Mesenchymal stem cell (in vitro differentiated cells and primary cell): ENCODE results near the gene HPS4.
A peak's percentile ranks its signal among the peaks of the same experiment; 100 is the strongest.

Experiments used
- DNase-seq: peaks from one replicate; pipeline ENCODE4 v3.0.0-alpha.2; 2013
- H2AFZ ChIP-seq: one replicate; pipeline ENCODE4 v1.6.1; 2013; ENCODE audit warnings: low read depth, mild to moderate bottlenecking, control low read depth, inconsistent platforms, low read length, moderate library complexity
- H2AK5ac ChIP-seq: 2 replicates; pipeline ENCODE4 v1.6.1; 2013; ENCODE audit warnings: low read length, moderate library complexity, mild to moderate bottlenecking, inconsistent platforms; ENCODE audit not compliant: severe bottlenecking
- H2BK120ac ChIP-seq: one replicate; pipeline ENCODE4 v1.6.1; 2013; ENCODE audit warnings: low read depth, mild to moderate bottlenecking, inconsistent platforms, low read length, moderate library complexity
- H2BK12ac ChIP-seq, 2 experiments: one replicate each; pipeline ENCODE4 v1.6.1; 2013; ENCODE audit warnings: inconsistent platforms in 2 of 2, low read length in 2 of 2, mild to moderate bottlenecking in 2 of 2, moderate library complexity in 2 of 2, control low read depth in 1 of 2
- H2BK15ac ChIP-seq: one replicate; pipeline ENCODE4 v1.6.1; 2013; ENCODE audit warnings: mild to moderate bottlenecking, low read depth, inconsistent platforms; ENCODE audit not compliant: poor library complexity, severe bottlenecking
- H2BK5ac ChIP-seq: 2 replicates; pipeline ENCODE4 v1.6.1; 2013; ENCODE audit warnings: low read depth, mild to moderate bottlenecking, low read length, control low read depth, inconsistent platforms; ENCODE audit not compliant: poor library complexity, severe bottlenecking
- H3K14ac ChIP-seq, 2 experiments: one replicate each; pipeline ENCODE4 v1.6.1; 2013; ENCODE audit warnings: inconsistent platforms in 2 of 2, low read length in 2 of 2, control low read depth in 1 of 2, mild to moderate bottlenecking in 1 of 2, moderate library complexity in 1 of 2
- H3K18ac ChIP-seq, 2 experiments: one replicate each; pipeline ENCODE4 v1.6.1; 2013; ENCODE audit warnings: inconsistent platforms in 2 of 2, low read length in 2 of 2, control low read depth in 1 of 2, low read depth in 1 of 2, mild to moderate bottlenecking in 1 of 2
- H3K23ac ChIP-seq, 2 experiments: one replicate each; pipeline ENCODE4 v1.6.1; 2013; ENCODE audit warnings: inconsistent platforms in 2 of 2, low read length in 2 of 2, mild to moderate bottlenecking in 2 of 2, moderate library complexity in 2 of 2, control low read depth in 1 of 2
- H3K27ac ChIP-seq: 2 replicates; pipeline ENCODE4 v1.5.1; 2013; ENCODE audit warnings: mild to moderate bottlenecking, moderate library complexity, low read length, control low read depth, inconsistent platforms; ENCODE audit not compliant: poor library complexity, severe bottlenecking
- H3K27me3 ChIP-seq, 2 experiments: 2 replicates each; pipeline versions ENCODE4 v1.6.1 to v1.7.0; 2013; ENCODE audit warnings: low read length in 2 of 2, mild to moderate bottlenecking in 2 of 2, moderate library complexity in 2 of 2, control low read depth in 1 of 2, inconsistent platforms in 1 of 2; ENCODE audit not compliant: control insufficient read depth in 1 of 2, insufficient read depth in 1 of 2
- H3K36me3 ChIP-seq, 2 experiments: 2 replicates each; pipeline versions ENCODE4 v1.6.1 to v1.7.0; 2013; ENCODE audit warnings: low read length in 2 of 2, control low read depth in 1 of 2, inconsistent platforms in 1 of 2, low read depth in 1 of 2, mild to moderate bottlenecking in 1 of 2; ENCODE audit not compliant: insufficient read depth in 2 of 2, control insufficient read depth in 1 of 2
- H3K4ac ChIP-seq, 2 experiments: one replicate each; pipeline ENCODE4 v1.6.1; 2013; ENCODE audit warnings: inconsistent platforms in 2 of 2, low read length in 2 of 2, mild to moderate bottlenecking in 2 of 2, moderate library complexity in 2 of 2, control low read depth in 1 of 2, low read depth in 1 of 2
- H3K4me1 ChIP-seq: 2 replicates; pipeline ENCODE4 v1.6.1; 2013; ENCODE audit warnings: low read depth, low read length, control low read depth; ENCODE audit not compliant: control insufficient read depth, insufficient read depth
- H3K4me2 ChIP-seq: 2 replicates; pipeline ENCODE4 v1.6.1; 2013; ENCODE audit warnings: low read length, mild to moderate bottlenecking, inconsistent platforms; ENCODE audit not compliant: poor library complexity, severe bottlenecking
- H3K4me3 ChIP-seq, 2 experiments: 2 replicates each; pipeline versions ENCODE4 v1.5.1 to v1.7.0; 2013; ENCODE audit warnings: low read length in 2 of 2, mild to moderate bottlenecking in 2 of 2, control low read depth in 1 of 2, low read depth in 1 of 2; ENCODE audit not compliant: insufficient read depth in 1 of 2
- H3K79me1 ChIP-seq: replicated peaks from 2 replicates; pipeline ENCODE4 v1.6.1; 2013; ENCODE audit warnings: mild to moderate bottlenecking, control low read depth, low read length, inconsistent platforms; ENCODE audit not compliant: poor library complexity, severe bottlenecking
- H3K9ac ChIP-seq: 2 replicates; pipeline ENCODE4 v1.7.0; 2013; ENCODE audit warnings: mild to moderate bottlenecking, low read length, moderate library complexity
- H3K9me3 ChIP-seq: 2 replicates; pipeline ENCODE4 v1.7.0; 2013; ENCODE audit warnings: mild to moderate bottlenecking, low read length; ENCODE audit not compliant: control insufficient read depth
- H4K8ac ChIP-seq: one replicate; pipeline ENCODE4 v1.6.1; 2013; ENCODE audit warnings: inconsistent platforms, mild to moderate bottlenecking, low read length, moderate library complexity
- H4K91ac ChIP-seq: one replicate; pipeline ENCODE4 v1.6.1; 2013; ENCODE audit warnings: mild to moderate bottlenecking, low read length, inconsistent platforms
- WGBS: methylation state at CpG from one replicate; pipeline ENCODE4 v1.1.7; 2013; ENCODE audit warnings: mixed read lengths; 5-methylcytosine and 5-hydroxymethylcytosine counted together

HPS4 gene

GRCh38 chr22:26433805-26434204, 49.8 kb downstream of the HPS4 start:
- Histone ChIP-seq H3K4ac (no peak overlapping the region), H3K4me1 (peaks cover 11% of the 10 kb centered on the region), H3K9me3 (no peaks in the 10 kb centered on the region), H3K36me3 (peaks cover 0 to 27% of the 10 kb centered on the region in 2 experiments), H2AFZ (no peak overlapping the region), H3K27me3 (no peaks in the 10 kb centered on the region), H3K27ac (no peak overlapping the region), H2BK120ac (no peak overlapping the region), H2BK15ac (no peak overlapping the region), H2AK5ac (no peak overlapping the region), H4K8ac (no peak overlapping the region), H3K4me2 (no peak overlapping the region), H3K4me3 (peak overlapping the region in 1 of 2 experiments; percentile 16), H2BK5ac (no peak overlapping the region), H2BK12ac (no peak overlapping the region), H4K91ac (no peak overlapping the region), H3K14ac (no peak overlapping the region), H3K9ac (no peak overlapping the region), H3K23ac (no peak overlapping the region), H3K18ac (no peak overlapping the region), H3K79me1 (peaks cover 32% of the 10 kb centered on the region)
- DNase-seq: no peak
- WGBS: 96% methylated on average over 25 of the region's 25 CpGs

DNA sequence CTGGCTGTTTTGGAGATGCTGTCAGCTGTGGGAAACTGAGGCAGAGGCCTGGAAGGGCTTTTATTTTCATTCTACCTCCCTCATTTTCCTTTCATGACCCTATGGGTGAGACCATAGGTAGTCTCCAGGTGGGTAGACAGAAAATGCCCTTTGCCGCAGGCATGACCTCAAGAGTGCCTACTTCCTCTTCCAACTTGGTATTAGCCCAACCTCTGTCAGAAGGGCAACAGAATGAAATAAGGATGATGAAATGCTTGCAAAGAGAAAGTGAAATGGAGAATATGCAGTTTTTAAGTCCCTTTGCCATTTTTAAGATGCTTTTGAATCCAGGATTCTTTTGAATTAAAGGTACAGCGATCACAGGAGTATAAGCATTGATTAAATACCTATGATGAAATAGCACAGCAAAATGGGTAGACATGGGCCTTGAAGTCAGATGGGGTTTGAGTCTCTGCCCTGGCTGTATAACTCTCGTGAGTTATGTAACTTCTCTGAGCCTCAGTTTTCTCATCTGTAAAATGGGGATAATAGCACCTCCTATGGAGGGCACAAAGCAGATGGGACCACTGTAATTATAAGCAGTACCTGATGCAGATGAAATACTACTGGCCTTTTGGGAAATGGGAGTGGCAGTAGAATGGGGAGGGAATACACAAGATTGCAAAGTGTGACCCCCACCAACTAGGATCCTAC, 50.8 kb downstream of the HPS4 start:
- peaks cover 30% of the 10 kb centered on the region for H3K79me1 ChIP-seq
- no peaks in the 10 kb centered on the region for H3K9me3 ChIP-seq
- no peak overlapping the region for H2AK5ac ChIP-seq
- H2BK5ac ChIP-seq: no peak overlapping the region
- no peak overlapping the region for H2BK120ac ChIP-seq
- no peak overlapping the region for H3K4me3 ChIP-seq
- no peak overlapping the region for H3K9ac ChIP-seq
- no peak overlapping the region for H4K91ac ChIP-seq
- no peak overlapping the region for H3K14ac ChIP-seq
- DNase-seq: no peak
- H2BK12ac ChIP-seq: no peak overlapping the region
- no peak overlapping the region for H2BK15ac ChIP-seq
- no peak overlapping the region for H3K4me2 ChIP-seq
- H3K23ac ChIP-seq: no peak overlapping the region
- 89% methylated on average over 3 of the region's 3 CpGs for WGBS
- H3K36me3 ChIP-seq: peaks cover 0 to 24% of the 10 kb centered on the region in 2 experiments
- no peak overlapping the region for H3K27ac ChIP-seq
- no peak overlapping the region for H3K4ac ChIP-seq
- H3K27me3 ChIP-seq: peaks cover 0 to 4% of the 10 kb centered on the region in 2 experiments
- no peak overlapping the region for H2AFZ ChIP-seq
- H3K18ac ChIP-seq: no peak overlapping the region
- no peak overlapping the region for H4K8ac ChIP-seq
- peaks cover 16% of the 10 kb centered on the region for H3K4me1 ChIP-seq

DNA sequence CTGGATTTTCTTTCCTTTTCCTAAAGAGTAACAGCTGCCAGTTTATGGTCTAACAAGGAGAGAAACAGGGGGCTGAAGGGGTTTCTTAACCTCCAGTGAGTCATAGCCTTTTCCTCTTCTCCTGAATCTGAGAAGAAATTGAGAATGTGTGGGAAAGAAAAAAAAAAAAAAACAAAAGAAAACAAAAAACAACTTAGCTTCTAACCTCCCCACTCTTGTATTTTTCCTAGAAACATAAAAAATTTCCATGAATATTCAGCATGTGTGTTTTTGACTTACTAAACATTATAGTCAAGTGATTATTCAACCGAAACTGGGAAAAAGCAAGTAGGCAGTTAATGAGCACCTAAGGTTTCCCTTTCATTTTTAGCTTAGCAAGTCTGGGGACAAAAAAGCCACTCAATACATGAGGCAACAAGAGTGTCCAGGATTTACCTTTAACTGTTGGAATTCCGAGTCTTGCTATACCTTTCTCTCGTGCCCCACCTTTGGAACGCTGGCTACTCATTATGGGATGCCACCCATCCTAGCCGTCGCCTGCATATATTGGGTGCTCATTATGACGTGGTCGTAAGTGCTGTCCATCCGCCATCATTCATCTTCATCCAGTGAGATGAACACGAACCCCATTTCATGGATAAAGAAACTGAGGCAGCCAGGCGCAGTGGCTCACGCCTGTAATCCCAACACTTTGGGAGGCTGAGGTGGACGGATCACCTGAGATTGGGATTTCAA, 52.2 kb downstream of the HPS4 start:
- Histone ChIP-seq H3K36me3 (peaks cover 0 to 16% of the 10 kb centered on the region in 2 experiments), H2AFZ (no peak overlapping the region), H3K79me1 (peaks cover 23% of the 10 kb centered on the region), H3K4me3 (no peak overlapping the region), H2BK120ac (no peak overlapping the region), H3K18ac (no peak overlapping the region), H3K27me3 (peaks cover 0 to 13% of the 10 kb centered on the region in 2 experiments), H3K4me2 (no peak overlapping the region), H3K9ac (no peak overlapping the region), H3K9me3 (no peaks in the 10 kb centered on the region), H2BK5ac (no peak overlapping the region), H2BK12ac (no peak overlapping the region), H4K8ac (no peak overlapping the region), H3K4ac (no peak overlapping the region), H3K4me1 (peaks cover 16% of the 10 kb centered on the region), H3K14ac (no peak overlapping the region), H3K27ac (no peak overlapping the region), H4K91ac (no peak overlapping the region), H2AK5ac (no peak overlapping the region), H2BK15ac (no peak overlapping the region), H3K23ac (no peak overlapping the region)
- WGBS: 93% methylated on average over 12 of the region's 13 CpGs
- peak; percentile 22 for DNase-seq

- Histone ChIP-seq H3K36me3 (peaks cover 0 to 12% of the 10 kb centered on the region in 2 experiments), H2AK5ac (no peak overlapping the region), H2BK12ac (no peak overlapping the region), H3K27me3 (peaks cover 8 to 21% of the 10 kb centered on the region in 2 experiments), H2AFZ (no peak overlapping the region), H3K4me2 (no peak overlapping the region), H3K9me3 (no peaks in the 10 kb centered on the region), H4K91ac (no peak overlapping the region), H2BK120ac (no peak overlapping the region), H3K18ac (no peak overlapping the region), H3K4ac (no peak overlapping the region), H2BK15ac (no peak overlapping the region), H2BK5ac (no peak overlapping the region), H3K4me3 (no peak overlapping the region), H4K8ac (no peak overlapping the region), H3K14ac (no peak overlapping the region), H3K27ac (peak overlapping the region; percentile 13), H3K4me1 (peaks cover 16% of the 10 kb centered on the region), H3K9ac (no peak overlapping the region), H3K23ac (no peak overlapping the region), H3K79me1 (peaks cover 17% of the 10 kb centered on the region)
- 80% methylated on average over 2 of the region's 2 CpGs for WGBS
- no peak for DNase-seq
Measured at GRCh38 chr22:26430600-26430999, 53.0 kb downstream of the HPS4 start.
